ENCODE data around the gene SLC49A3. TPM values are rescaled to one million over a fixed set of nuclear protein-coding genes. Genes with fewer than 3 reads are reported as not detected.

Gene SLC49A3
- total and polyA plus RNA-seq, 2 of the 8 experiments (the other 6 are each of a cell fraction or from before 2014, with no cell fraction given) = 5.0 to 8.8 TPM

- TF ChIP-seq JUND (IDR thresholded peaks at IDR 0.05; ENCODE audit: low read length) (no peak), MAFK (IDR thresholded peaks at IDR 0.05; ENCODE audit: low read depth, low read length) (no peak), USF2 (IDR thresholded peaks at IDR 0.05; ENCODE audit: low read length) (no peak), TAF7 (optimal IDR thresholded peaks at IDR 0.05; ENCODE audit: borderline replicate concordance, low read depth, low read length) (no peak), KDM5A (IDR thresholded peaks at IDR 0.05; ENCODE audit: low read length) (no peak), SRF (IDR thresholded peaks at IDR 0.05; ENCODE audit: low read depth, low read length) (no peak), CBX8 (IDR thresholded peaks at IDR 0.05; ENCODE audit: borderline replicate concordance, low read depth, low read length) (no peak)
Measured at GRCh38 chr4:720111-720860, 31.3 kb upstream of the SLC49A3 start (continued).

All from H1 (cell line).